ENCODE data around the gene USP7. TPM values are rescaled to one million over a fixed set of nuclear protein-coding genes. Genes with fewer than 3 reads are reported as not detected.

Gene USP7
- total RNA-seq, 1 donor from 2014 or later, result 87.5 TPM

GRCh38 chr16:8925455-8925854 is 38.3 kb downstream of the USP7 start:
- H3K27ac ChIP-seq, result no peak overlapping the region
- intact Hi-C loops (cut with DNase I), result no loop called here
- no peak for ATAC-seq
- DNase-seq, result no peak
- peaks cover 60% of the 10 kb centered on the region for H3K36me3 ChIP-seq
- no peaks in the 10 kb centered on the region for H3K9me3 ChIP-seq
- no peaks in the 10 kb centered on the region for H3K27me3 ChIP-seq
- H3K4me1 ChIP-seq, result peaks cover 14% of the 10 kb centered on the region
- TF ChIP-seq CTCF (IDR thresholded peaks at IDR 0.05), result no peak
- H3K4me3 ChIP-seq, result no peak overlapping the region

- no peak overlapping the region for H3K27ac ChIP-seq
- H3K4me3 ChIP-seq, result no peak overlapping the region
- intact Hi-C loops (cut with DNase I), result no loop called here
- peak; percentile 74 for DNase-seq
- TF ChIP-seq CTCF (IDR thresholded peaks at IDR 0.05), result no peak
- H3K4me1 ChIP-seq, result peaks cover 14% of the 10 kb centered on the region
- peak; percentile 82 for ATAC-seq
- peaks cover 61% of the 10 kb centered on the region for H3K36me3 ChIP-seq
- H3K27me3 ChIP-seq, result no peaks in the 10 kb centered on the region
- H3K9me3 ChIP-seq, result no peaks in the 10 kb centered on the region
These were observed 39.5 kb downstream of the USP7 start for GRCh38 chr16:8924214-8924613.

GRCh38 chr16:8923199-8923598 is 40.5 kb downstream of the USP7 start:
- Histone ChIP-seq H3K27ac (no peak overlapping the region), H3K4me3 (no peak overlapping the region), H3K4me1 (peaks cover 8% of the 10 kb centered on the region), H3K27me3 (no peaks in the 10 kb centered on the region), H3K36me3 (peaks cover 67% of the 10 kb centered on the region), H3K9me3 (no peaks in the 10 kb centered on the region)
- intact Hi-C loops (cut with DNase I), result no loop called here
- no peak for ATAC-seq
- DNase-seq, result no peak
- TF ChIP-seq CTCF (IDR thresholded peaks at IDR 0.05), result no peak

DNA sequence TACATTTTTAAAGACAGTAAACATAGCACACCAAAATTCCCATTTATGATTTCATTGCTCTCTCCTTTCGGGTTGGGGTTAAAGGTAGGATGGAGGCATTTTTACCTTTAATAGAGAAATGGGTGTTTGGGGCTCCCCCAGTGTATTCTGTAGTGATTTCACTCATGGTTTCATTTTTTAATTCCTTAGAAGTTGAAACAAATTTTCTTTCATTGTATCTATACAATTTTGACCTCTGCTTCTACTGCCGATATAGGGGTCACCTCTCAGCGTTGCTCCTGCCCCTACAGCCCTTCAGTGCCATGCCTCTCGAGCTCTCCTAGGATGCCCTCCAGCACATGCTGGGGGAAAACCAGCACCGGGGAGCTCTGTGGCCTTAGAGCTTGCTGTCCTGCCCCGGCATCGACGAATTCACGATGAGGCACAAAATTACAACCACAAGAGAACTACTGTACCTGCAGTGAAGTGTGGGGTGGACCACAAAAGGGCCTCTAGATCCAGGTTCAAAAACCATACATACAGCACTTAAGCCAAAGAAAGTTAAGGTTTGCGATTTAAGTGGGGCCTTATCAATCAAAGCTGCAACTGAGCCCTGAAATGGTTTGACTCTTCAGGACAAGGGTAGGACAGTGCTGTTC is 42.2 kb downstream of the USP7 start:
- ATAC-seq (no peak), DNase-seq (no peak)
- no peak overlapping the region for H3K27ac ChIP-seq
- H3K4me1 ChIP-seq, result peaks cover 5% of the 10 kb centered on the region
- no peaks in the 10 kb centered on the region for H3K27me3 ChIP-seq
- TF ChIP-seq CTCF (IDR thresholded peaks at IDR 0.05), result no peak
- H3K4me3 ChIP-seq, result no peak overlapping the region
- intact Hi-C loops (cut with DNase I), result no loop called here
- no peaks in the 10 kb centered on the region for H3K9me3 ChIP-seq
- peaks cover 76% of the 10 kb centered on the region for H3K36me3 ChIP-seq

DNA sequence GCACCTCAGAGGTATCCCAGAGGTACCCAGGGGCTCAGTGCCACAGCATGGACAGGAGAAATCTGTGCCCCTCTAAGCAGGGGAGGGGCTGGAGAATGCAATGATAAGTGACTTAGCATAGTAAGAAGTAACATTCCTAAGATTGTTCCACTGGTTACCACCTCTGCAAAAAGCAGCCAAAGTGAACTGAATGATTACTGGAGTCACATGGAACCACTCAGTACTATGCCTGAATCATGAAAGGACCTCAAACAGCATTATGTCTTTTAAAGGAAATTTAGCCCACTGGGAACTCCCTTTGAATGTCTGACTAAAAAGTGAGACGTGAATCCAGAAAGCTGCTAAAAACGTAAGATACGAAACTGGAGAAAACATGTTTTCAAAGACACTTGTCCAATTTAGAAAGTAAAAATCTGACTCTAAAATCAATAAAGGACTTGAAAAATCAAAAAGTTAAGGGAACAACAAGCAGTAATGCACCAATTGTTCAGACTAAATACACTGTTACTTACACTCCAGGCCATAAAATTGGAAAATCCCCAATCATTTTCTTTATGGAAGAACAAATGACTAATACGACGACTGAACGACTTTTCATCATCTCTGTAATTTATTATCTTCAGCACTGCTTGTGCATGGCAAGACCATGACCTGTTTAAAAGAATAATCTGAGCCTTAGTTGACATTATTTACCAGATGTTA is 42.9 kb downstream of the USP7 start:
- no peak for DNase-seq
- intact Hi-C loops (cut with DNase I), result no loop called here
- ATAC-seq, result no peak
- Histone ChIP-seq H3K36me3 (peaks cover 79% of the 10 kb centered on the region), H3K27me3 (no peaks in the 10 kb centered on the region), H3K27ac (no peak overlapping the region), H3K4me1 (peaks cover 5% of the 10 kb centered on the region), H3K9me3 (no peaks in the 10 kb centered on the region), H3K4me3 (no peak overlapping the region)
- TF ChIP-seq CTCF (IDR thresholded peaks at IDR 0.05), result no peak

Measured in upper lobe of right lung (tissue), 1 donor.